ENCODE data around the gene ROPN1L.
"Not testable (repeated sequence)": the region's sequence is repeated elsewhere in the genome, so short reads cannot be mapped to it uniquely, and the experiment has no call there.

Gene ROPN1L

GRCh38 chr5:10480237-10480985 is 38.7 kb downstream of the ROPN1L start:
- DNase-seq = no peak

- DNase-seq = no peak
Observed at GRCh38 chr5:10481241-10481935, 39.7 kb downstream of the ROPN1L start.

- DNase-seq = no peak
Observed at GRCh38 chr5:10482791-10483530, 41.3 kb downstream of the ROPN1L start.

GRCh38 chr5:10484774-10485141 is 43.1 kb downstream of the ROPN1L start:
- no peak for DNase-seq

GRCh38 chr5:10485142-10485795 is 43.6 kb downstream of the ROPN1L start:
- no peak for DNase-seq

GRCh38 chr5:10485897-10486296 is 44.2 kb downstream of the ROPN1L start:
- no peak for DNase-seq

GRCh38 chr5:10486511-10487344 is 45.0 kb downstream of the ROPN1L start:
- no peak for DNase-seq

GRCh38 chr5:10488144-10488543 is 46.5 kb downstream of the ROPN1L start:
- DNase-seq = no peak

GRCh38 chr5:10489810-10490426 is 48.2 kb downstream of the ROPN1L start:
- no peak for DNase-seq

GRCh38 chr5:10490927-10491672 is 49.4 kb downstream of the ROPN1L start:
- no peak for DNase-seq

GRCh38 chr5:10491673-10492026 is 50.0 kb downstream of the ROPN1L start:
- DNase-seq = no peak

- DNase-seq = no peak
Observed at GRCh38 chr5:10493884-10494283, 52.2 kb downstream of the ROPN1L start.

GRCh38 chr5:10494497-10494896 is 52.8 kb downstream of the ROPN1L start:
- DNase-seq = not testable (repeated sequence)

GRCh38 chr5:10497554-10497953 is 55.9 kb downstream of the ROPN1L start:
- no peak for DNase-seq

- DNase-seq = no peak
Observed at GRCh38 chr5:10498350-10498749, 56.7 kb downstream of the ROPN1L start.

GRCh38 chr5:10499066-10499465 is 57.4 kb downstream of the ROPN1L start:
- DNase-seq = no peak

GRCh38 chr5:10499776-10500175 is 58.1 kb downstream of the ROPN1L start:
- DNase-seq = no peak

GRCh38 chr5:10500669-10501068 is 59.0 kb downstream of the ROPN1L start:
- DNase-seq = no peak

GRCh38 chr5:10501554-10502075 is 59.9 kb downstream of the ROPN1L start:
- no peak for DNase-seq

GRCh38 chr5:10502130-10502529 is 60.5 kb downstream of the ROPN1L start:
- no peak for DNase-seq

GRCh38 chr5:10502578-10502977 is 60.9 kb downstream of the ROPN1L start:
- no peak for DNase-seq
